H9 (cell line): ENCODE data around the gene RGL1. TPM values are rescaled to one million over a fixed set of nuclear protein-coding genes. Genes with fewer than 3 reads are reported as not detected.

Source experiments
- DNase-seq: peaks from one replicate; pipeline ENCODE4 v3.0.0-alpha.2; 2017
- H2AFZ ChIP-seq: one replicate; pipeline ENCODE4 v1.6.1; 2013; ENCODE audit warnings: mild to moderate bottlenecking, low read length, control low read depth, moderate library complexity
- H2AK5ac ChIP-seq: 2 replicates; pipeline ENCODE4 v1.6.1; 2013; ENCODE audit warnings: low read length, control low read depth, mixed read lengths; ENCODE audit not compliant: insufficient read length
- H2BK120ac ChIP-seq: one replicate; pipeline ENCODE4 v1.6.1; 2013; ENCODE audit warnings: low read depth, mild to moderate bottlenecking, low read length, control low read depth, inconsistent platforms; ENCODE audit not compliant: poor library complexity, severe bottlenecking
- H2BK12ac ChIP-seq: 2 replicates; pipeline ENCODE4 v1.6.1; 2013; ENCODE audit warnings: low read length, control low read depth, mixed read lengths, low read depth; ENCODE audit not compliant: insufficient read length
- H2BK15ac ChIP-seq: 2 replicates; pipeline ENCODE4 v1.6.1; 2013; ENCODE audit warnings: low read depth, low read length, control low read depth
- H2BK20ac ChIP-seq: one replicate; pipeline ENCODE4 v1.6.1; 2013; ENCODE audit warnings: low read depth, mild to moderate bottlenecking, low read length, control low read depth, inconsistent platforms; ENCODE audit not compliant: poor library complexity, severe bottlenecking
- H2BK5ac ChIP-seq: 2 replicates; pipeline ENCODE4 v1.6.1; 2013; ENCODE audit warnings: low read length, control low read depth, mixed read lengths; ENCODE audit not compliant: insufficient read length
- H3K14ac ChIP-seq: 2 replicates; pipeline ENCODE4 v1.6.1; 2013; ENCODE audit warnings: low read length, control low read depth; ENCODE audit not compliant: insufficient read depth
- H3K18ac ChIP-seq: 2 replicates; pipeline ENCODE4 v1.6.1; 2013; ENCODE audit warnings: low read depth, mild to moderate bottlenecking, mixed read lengths, low read length, control low read depth; ENCODE audit not compliant: insufficient read length
- H3K23ac ChIP-seq: 2 replicates; pipeline ENCODE4 v1.6.1; 2013; ENCODE audit warnings: low read length, control low read depth, mixed read lengths, low read depth; ENCODE audit not compliant: insufficient read length
- H3K23me2 ChIP-seq: 2 replicates; pipeline ENCODE4 v1.6.1; 2013; ENCODE audit warnings: low read depth, mild to moderate bottlenecking, mixed read lengths, low read length, control low read depth; ENCODE audit not compliant: insufficient read length, poor library complexity, severe bottlenecking
- H3K27ac ChIP-seq: 2 replicates; pipeline ENCODE4 v1.5.1; 2013; ENCODE audit warnings: low read length, control low read depth, mixed read lengths, low read depth; ENCODE audit not compliant: insufficient read length
- H3K27me3 ChIP-seq: 2 replicates; pipeline ENCODE4 v1.6.1; 2013; ENCODE audit warnings: low read length, control low read depth, inconsistent platforms; ENCODE audit not compliant: insufficient read depth
- H3K4ac ChIP-seq: 2 replicates; pipeline ENCODE4 v1.6.1; 2013; ENCODE audit warnings: low read depth, mild to moderate bottlenecking, control low read depth, inconsistent platforms, low read length, moderate library complexity
- H3K4me1 ChIP-seq: 2 replicates; pipeline ENCODE4 v1.6.1; 2013; ENCODE audit warnings: low read length, control low read depth, inconsistent platforms; ENCODE audit not compliant: insufficient read depth
- H3K4me2 ChIP-seq: 2 replicates; pipeline ENCODE4 v1.6.1; 2013; ENCODE audit warnings: low read length, control low read depth, mixed read lengths; ENCODE audit not compliant: insufficient read length, insufficient read depth
- H3K56ac ChIP-seq: 2 replicates; pipeline ENCODE4 v1.6.1; 2013; ENCODE audit warnings: low read depth, mild to moderate bottlenecking, mixed read lengths, low read length, control low read depth; ENCODE audit not compliant: insufficient read length
- H3K79me1 ChIP-seq: 2 replicates; pipeline ENCODE4 v1.6.1; 2013; ENCODE audit warnings: low read depth, mild to moderate bottlenecking, moderate library complexity, low read length, control low read depth, inconsistent platforms; ENCODE audit not compliant: insufficient read depth, poor library complexity, severe bottlenecking
- H3K79me2 ChIP-seq: 2 replicates; pipeline ENCODE4 v1.6.1; 2013; ENCODE audit warnings: low read length, control low read depth, inconsistent platforms; ENCODE audit not compliant: insufficient read depth
- H3K9ac ChIP-seq: 2 replicates; pipeline ENCODE4 v1.6.1; 2013; ENCODE audit warnings: low read length, control low read depth, mixed read lengths; ENCODE audit not compliant: insufficient read length; ENCODE audit errors: extremely low read depth
- H3K9me3 ChIP-seq: one replicate; pipeline ENCODE4 v1.6.1; 2013; ENCODE audit warnings: low read depth, low read length, inconsistent platforms; ENCODE audit not compliant: control insufficient read depth
- H3T11ph ChIP-seq: one replicate; pipeline ENCODE4 v1.6.1; 2013; ENCODE audit warnings: mild to moderate bottlenecking, low read length, control low read depth, inconsistent platforms
- H4K20me1 ChIP-seq: one replicate; pipeline ENCODE4 v1.6.1; 2013; ENCODE audit not compliant: control insufficient read depth, insufficient read length, insufficient read depth
- H4K5ac ChIP-seq: 2 replicates; pipeline ENCODE4 v1.6.1; 2013; ENCODE audit warnings: low read depth, mild to moderate bottlenecking, mixed read lengths, low read length, control low read depth; ENCODE audit not compliant: insufficient read length
- H4K8ac ChIP-seq: replicated peaks from 2 replicates; pipeline ENCODE4 v1.6.1; 2013; ENCODE audit warnings: low read length, control low read depth, mixed read lengths, low read depth; ENCODE audit not compliant: insufficient read length
- H4K91ac ChIP-seq: 2 replicates; pipeline ENCODE4 v1.6.1; 2013; ENCODE audit warnings: low read depth, mild to moderate bottlenecking, moderate library complexity, mixed read lengths, low read length, control low read depth; ENCODE audit not compliant: insufficient read length
- H3K27ac Mint-ChIP-seq, 3 experiments: 2 replicates in 2 of 3; 3 replicates in 1 of 3; pipeline ENCODE4 v1.8.0; 2020 to 2021; ENCODE audit warnings: mixed read lengths in 3 of 3, mild to moderate bottlenecking in 1 of 3, moderate library complexity in 1 of 3
- H3K27me3 Mint-ChIP-seq: 2 replicates; pipeline ENCODE4 v1.8.0; 2021; ENCODE audit warnings: low read depth, mild to moderate bottlenecking, moderate library complexity, mixed read lengths
- H3K36me3 Mint-ChIP-seq, 3 experiments: 2 replicates in 2 of 3; 3 replicates in 1 of 3; pipeline ENCODE4 v1.8.0; 2020 to 2021; ENCODE audit warnings: low read depth in 3 of 3, mixed read lengths in 3 of 3; ENCODE audit not compliant: insufficient read depth in 1 of 3
- H3K4me1 Mint-ChIP-seq, 2 experiments: 2 replicates each; pipeline ENCODE4 v1.8.0; 2020; ENCODE audit warnings: mixed read lengths in 2 of 2
- H3K4me3 Mint-ChIP-seq, 2 experiments: 2 replicates in 1 of 2; 3 replicates in 1 of 2; pipeline ENCODE4 v1.8.0; 2020 to 2021; ENCODE audit warnings: mild to moderate bottlenecking in 2 of 2, mixed read lengths in 2 of 2, moderate library complexity in 1 of 2
- H3K9me3 Mint-ChIP-seq, 2 experiments: 2 replicates in 1 of 2; 3 replicates in 1 of 2; pipeline ENCODE4 v1.8.0; 2020; ENCODE audit warnings: mild to moderate bottlenecking in 2 of 2, mixed read lengths in 2 of 2, moderate library complexity in 1 of 2
- WGBS: extraction: QIAGEN DNeasy Blood & Tissue Kit; methylation state at CpG from one replicate; pipeline ENCODE4 v1.1.7; 2013; ENCODE audit warnings: missing lambda C conversion rate, low lambda C conversion rate, mixed read lengths; ENCODE audit not compliant: insufficient read length; ENCODE audit errors: extremely low coverage; 5-methylcytosine and 5-hydroxymethylcytosine counted together
- total RNA-seq: library from RNA; stranded (reverse); gene quantifications from 2 replicates; pipeline ENCODE4 v1.2.1, GENCODE V29; 2021
- TF ChIP-seq, protein P1 (sequence below): fragments of 200-600 bp; sonication (generic); conservative IDR thresholded peaks from 3 replicates; pipeline ENCODE4 v1.8.0; 2021; ENCODE audit warnings: antibody characterized with exemption, mild to moderate bottlenecking

The RGL1 gene
- total RNA-seq, 1 experiment from 2014 or later = 1.4 TPM

DNA sequence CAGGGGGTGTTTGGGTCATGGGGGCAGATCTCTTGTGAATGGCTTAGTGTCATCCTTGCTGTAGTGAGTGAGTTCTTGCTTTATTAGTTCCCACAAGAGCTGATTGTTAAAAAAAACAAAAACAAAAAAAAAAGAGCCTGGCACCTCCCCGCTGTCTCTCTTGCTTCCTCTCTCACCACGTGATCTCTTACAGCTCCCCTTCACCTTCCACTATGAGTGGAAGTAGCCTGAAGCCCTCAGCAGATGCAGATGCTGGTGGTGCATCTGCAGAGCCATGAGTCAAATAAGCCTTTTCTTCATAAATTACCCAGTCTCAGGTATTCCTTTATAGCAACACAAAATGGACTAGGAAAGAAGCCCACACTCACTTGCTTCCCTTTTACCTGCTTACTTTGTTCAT lies 17.2 kb upstream of the RGL1 start:
- Histone ChIP-seq H3K27ac (no peak overlapping the region), H2BK20ac (no peak overlapping the region), H2BK120ac (no peak overlapping the region), H4K8ac (no peak overlapping the region), H2AK5ac (no peak overlapping the region), H3K18ac (no peak overlapping the region), H3K14ac (no peak overlapping the region), H3K4me1 (peaks cover 7% of the 10 kb centered on the region), H4K91ac (no peak overlapping the region), H3T11ph (no peak overlapping the region), H3K56ac (no peak overlapping the region), H3K27me3 (no peaks in the 10 kb centered on the region), H3K4me2 (no peak overlapping the region), H3K79me1 (no peaks in the 10 kb centered on the region), H2BK15ac (no peak overlapping the region), H3K9me3 (no peaks in the 10 kb centered on the region), H3K9ac (no peak overlapping the region), H3K23me2 (no peaks in the 10 kb centered on the region), H2AFZ (no peak overlapping the region), H3K79me2 (no peaks in the 10 kb centered on the region), H4K5ac (no peak overlapping the region), H2BK5ac (no peak overlapping the region), H3K23ac (no peak overlapping the region), H4K20me1 (no peaks in the 10 kb centered on the region), H3K4ac (no peak overlapping the region), H2BK12ac (no peak overlapping the region)
- no peaks in the 10 kb centered on the region for H3K27me3 Mint-ChIP-seq
- H3K4me3 Mint-ChIP-seq = no peak overlapping the region
- no peak for DNase-seq
- H3K27ac Mint-ChIP-seq = peak overlapping the region in 1 of 3 experiments; percentile 55; a peak in 2 of 7 replicates
- peaks cover 11 to 14% of the 10 kb centered on the region in 2 experiments for H3K4me1 Mint-ChIP-seq
- WGBS = no CpG with 5 or more reads among the region's 2 CpGs
- TF ChIP-seq, protein P1, sequence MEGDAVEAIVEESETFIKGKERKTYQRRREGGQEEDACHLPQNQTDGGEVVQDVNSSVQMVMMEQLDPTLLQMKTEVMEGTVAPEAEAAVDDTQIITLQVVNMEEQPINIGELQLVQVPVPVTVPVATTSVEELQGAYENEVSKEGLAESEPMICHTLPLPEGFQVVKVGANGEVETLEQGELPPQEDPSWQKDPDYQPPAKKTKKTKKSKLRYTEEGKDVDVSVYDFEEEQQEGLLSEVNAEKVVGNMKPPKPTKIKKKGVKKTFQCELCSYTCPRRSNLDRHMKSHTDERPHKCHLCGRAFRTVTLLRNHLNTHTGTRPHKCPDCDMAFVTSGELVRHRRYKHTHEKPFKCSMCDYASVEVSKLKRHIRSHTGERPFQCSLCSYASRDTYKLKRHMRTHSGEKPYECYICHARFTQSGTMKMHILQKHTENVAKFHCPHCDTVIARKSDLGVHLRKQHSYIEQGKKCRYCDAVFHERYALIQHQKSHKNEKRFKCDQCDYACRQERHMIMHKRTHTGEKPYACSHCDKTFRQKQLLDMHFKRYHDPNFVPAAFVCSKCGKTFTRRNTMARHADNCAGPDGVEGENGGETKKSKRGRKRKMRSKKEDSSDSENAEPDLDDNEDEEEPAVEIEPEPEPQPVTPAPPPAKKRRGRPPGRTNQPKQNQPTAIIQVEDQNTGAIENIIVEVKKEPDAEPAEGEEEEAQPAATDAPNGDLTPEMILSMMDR = no peak
- no peaks in the 10 kb centered on the region for H3K36me3 Mint-ChIP-seq
- H3K9me3 Mint-ChIP-seq = no peaks in the 10 kb centered on the region
